HepG2 (cell line): ENCODE data around the gene ADAMTS17.

Experiments used
- EZH2 ChIP-seq: conservative IDR thresholded peaks from 2 replicates; pipeline ENCODE4 v1.6.1; 2012; ENCODE audit warnings: mild to moderate bottlenecking, low read depth, low read length, moderate library complexity
- TF ChIP-seq, protein P1 (sequence below): IDR thresholded peaks from 2 replicates; pipeline ENCODE4 v1.4.0; 2020; ENCODE audit warnings: mild to moderate bottlenecking, missing genetic modification reagents
- TF ChIP-seq, protein P2 (sequence below): sonication (generic); formaldehyde crosslinking; IDR thresholded peaks from 2 replicates; pipeline ENCODE4 v1.4.0; 2020; ENCODE audit warnings: missing genetic modification reagents

DNA sequence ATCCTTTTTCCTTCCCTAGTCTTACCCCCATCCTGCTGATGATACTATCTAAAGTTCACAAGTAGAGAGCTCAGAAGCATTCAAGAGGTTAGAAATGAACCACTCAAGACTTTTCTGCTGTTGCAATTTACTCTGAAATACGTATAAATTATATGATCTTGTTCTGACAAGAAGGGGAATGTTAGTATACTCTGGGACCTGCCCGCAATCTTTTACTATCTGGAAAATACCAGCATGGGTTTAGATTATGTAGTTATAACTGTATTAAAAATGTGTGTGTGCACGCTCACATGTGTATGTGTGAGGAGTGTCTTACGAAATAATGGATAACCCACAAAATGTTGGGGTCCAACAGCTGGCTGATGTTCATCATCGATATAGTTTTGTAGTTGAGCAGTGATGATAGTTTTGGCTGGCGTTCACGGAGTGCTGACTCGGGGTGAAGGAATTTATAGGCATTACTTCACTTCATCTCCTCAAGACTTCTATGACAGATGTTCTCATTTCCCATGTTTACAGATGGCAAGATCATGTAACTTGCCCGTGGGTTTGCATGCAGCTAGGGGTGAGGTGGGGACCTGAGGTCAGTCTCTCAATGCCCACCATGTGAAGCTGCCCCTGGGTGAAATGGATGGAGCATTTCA is 311.1 kb downstream of the ADAMTS17 start:
- TF ChIP-seq, protein P1, sequence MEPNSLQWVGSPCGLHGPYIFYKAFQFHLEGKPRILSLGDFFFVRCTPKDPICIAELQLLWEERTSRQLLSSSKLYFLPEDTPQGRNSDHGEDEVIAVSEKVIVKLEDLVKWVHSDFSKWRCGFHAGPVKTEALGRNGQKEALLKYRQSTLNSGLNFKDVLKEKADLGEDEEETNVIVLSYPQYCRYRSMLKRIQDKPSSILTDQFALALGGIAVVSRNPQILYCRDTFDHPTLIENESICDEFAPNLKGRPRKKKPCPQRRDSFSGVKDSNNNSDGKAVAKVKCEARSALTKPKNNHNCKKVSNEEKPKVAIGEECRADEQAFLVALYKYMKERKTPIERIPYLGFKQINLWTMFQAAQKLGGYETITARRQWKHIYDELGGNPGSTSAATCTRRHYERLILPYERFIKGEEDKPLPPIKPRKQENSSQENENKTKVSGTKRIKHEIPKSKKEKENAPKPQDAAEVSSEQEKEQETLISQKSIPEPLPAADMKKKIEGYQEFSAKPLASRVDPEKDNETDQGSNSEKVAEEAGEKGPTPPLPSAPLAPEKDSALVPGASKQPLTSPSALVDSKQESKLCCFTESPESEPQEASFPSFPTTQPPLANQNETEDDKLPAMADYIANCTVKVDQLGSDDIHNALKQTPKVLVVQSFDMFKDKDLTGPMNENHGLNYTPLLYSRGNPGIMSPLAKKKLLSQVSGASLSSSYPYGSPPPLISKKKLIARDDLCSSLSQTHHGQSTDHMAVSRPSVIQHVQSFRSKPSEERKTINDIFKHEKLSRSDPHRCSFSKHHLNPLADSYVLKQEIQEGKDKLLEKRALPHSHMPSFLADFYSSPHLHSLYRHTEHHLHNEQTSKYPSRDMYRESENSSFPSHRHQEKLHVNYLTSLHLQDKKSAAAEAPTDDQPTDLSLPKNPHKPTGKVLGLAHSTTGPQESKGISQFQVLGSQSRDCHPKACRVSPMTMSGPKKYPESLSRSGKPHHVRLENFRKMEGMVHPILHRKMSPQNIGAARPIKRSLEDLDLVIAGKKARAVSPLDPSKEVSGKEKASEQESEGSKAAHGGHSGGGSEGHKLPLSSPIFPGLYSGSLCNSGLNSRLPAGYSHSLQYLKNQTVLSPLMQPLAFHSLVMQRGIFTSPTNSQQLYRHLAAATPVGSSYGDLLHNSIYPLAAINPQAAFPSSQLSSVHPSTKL (CRISPR knock-in tag): no peak
- TF ChIP-seq EZH2: no peak
- TF ChIP-seq, protein P2, sequence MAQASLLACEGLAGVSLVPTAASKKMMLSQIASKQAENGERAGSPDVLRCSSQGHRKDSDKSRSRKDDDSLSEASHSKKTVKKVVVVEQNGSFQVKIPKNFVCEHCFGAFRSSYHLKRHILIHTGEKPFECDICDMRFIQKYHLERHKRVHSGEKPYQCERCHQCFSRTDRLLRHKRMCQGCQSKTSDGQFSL (CRISPR knock-in tag): no peak
